ENCODE measurements around the gene TMEM259.

GRCh38 chr19:1055886-1056620 lies 35.1 kb upstream of the TMEM259 start:
- TF ChIP-seq POLR2A (IDR thresholded peaks at IDR 0.05) (no peak), CTCF (IDR thresholded peaks at IDR 0.05) (no peak)
